GM19468 (cell line): ENCODE measurements around the gene ARTN.

Experiments used
- ATAC-seq: cut with Tn5 transposase; IDR thresholded peaks from one replicate; pipeline ENCODE4 v1.9.1; 2021; ENCODE audit warnings: mild to moderate bottlenecking, moderate library complexity, moderate number of reproducible peaks; ENCODE audit not compliant: unreplicated experiment; ENCODE audit errors: extremely low read depth

ARTN gene

GRCh38 chr1:43921022-43921421, 12.6 kb upstream of the ARTN start:
- ATAC-seq = no peak

- ATAC-seq = no peak
These were observed 9.1 kb upstream of the ARTN start for GRCh38 chr1:43924516-43924915.

GRCh38 chr1:43925846-43926245, 7.8 kb upstream of the ARTN start:
- no peak for ATAC-seq

GRCh38 chr1:43930168-43930948, 3.2 kb upstream of the ARTN start:
- no peak for ATAC-seq

- ATAC-seq = no peak
These were observed 2.7 kb upstream of the ARTN start for GRCh38 chr1:43930949-43931275.

- no peak for ATAC-seq
These were observed 1.6 kb upstream of the ARTN start for GRCh38 chr1:43931711-43932660.

GRCh38 chr1:43932786-43933385, 715 bp upstream of the ARTN start:
- no peak for ATAC-seq

- no peak for ATAC-seq
These were observed 742 bp downstream of the ARTN start for GRCh38 chr1:43934101-43934985.

- ATAC-seq = no peak
These were observed 1.4 kb downstream of the ARTN start for GRCh38 chr1:43934986-43935324.

GRCh38 chr1:43935711-43936427, 2.3 kb downstream of the ARTN start:
- no peak for ATAC-seq

GRCh38 chr1:43936431-43937151, 3.0 kb downstream of the ARTN start:
- no peak for ATAC-seq

- no peak for ATAC-seq
These were observed 3.7 kb downstream of the ARTN start for GRCh38 chr1:43937179-43937865.

GRCh38 chr1:43938383-43938782, 4.8 kb downstream of the ARTN start:
- no peak for ATAC-seq

GRCh38 chr1:43938892-43939587, 5.4 kb downstream of the ARTN start:
- ATAC-seq = no peak

- ATAC-seq = no peak
These were observed 8.8 kb downstream of the ARTN start for GRCh38 chr1:43942411-43942810.

- no peak for ATAC-seq
These were observed 11.3 kb downstream of the ARTN start for GRCh38 chr1:43944860-43945259.

GRCh38 chr1:43945674-43946235, 12.2 kb downstream of the ARTN start:
- no peak for ATAC-seq
